Daoy (cell line): Measurements from ENCODE around the gene CASP3. TPM values are rescaled to one million over a fixed set of nuclear protein-coding genes. Genes with fewer than 3 reads are reported as not detected.

Source experiments
- DNase-seq: peaks from one replicate; pipeline ENCODE4 v3.0.0-alpha.2; 2015; ENCODE audit warnings: low read depth
- total RNA-seq: library from RNA; depleted of rRNA; stranded (reverse); fragments of >200 nt; shearing (Covaris generic); gene quantifications from 2 replicates; pipeline ENCODE4 v1.2.3, GENCODE V29; 2014; rRNA removed

The CASP3 gene
- total RNA-seq = 57.3 and 61.4 TPM in 2 replicates

DNA sequence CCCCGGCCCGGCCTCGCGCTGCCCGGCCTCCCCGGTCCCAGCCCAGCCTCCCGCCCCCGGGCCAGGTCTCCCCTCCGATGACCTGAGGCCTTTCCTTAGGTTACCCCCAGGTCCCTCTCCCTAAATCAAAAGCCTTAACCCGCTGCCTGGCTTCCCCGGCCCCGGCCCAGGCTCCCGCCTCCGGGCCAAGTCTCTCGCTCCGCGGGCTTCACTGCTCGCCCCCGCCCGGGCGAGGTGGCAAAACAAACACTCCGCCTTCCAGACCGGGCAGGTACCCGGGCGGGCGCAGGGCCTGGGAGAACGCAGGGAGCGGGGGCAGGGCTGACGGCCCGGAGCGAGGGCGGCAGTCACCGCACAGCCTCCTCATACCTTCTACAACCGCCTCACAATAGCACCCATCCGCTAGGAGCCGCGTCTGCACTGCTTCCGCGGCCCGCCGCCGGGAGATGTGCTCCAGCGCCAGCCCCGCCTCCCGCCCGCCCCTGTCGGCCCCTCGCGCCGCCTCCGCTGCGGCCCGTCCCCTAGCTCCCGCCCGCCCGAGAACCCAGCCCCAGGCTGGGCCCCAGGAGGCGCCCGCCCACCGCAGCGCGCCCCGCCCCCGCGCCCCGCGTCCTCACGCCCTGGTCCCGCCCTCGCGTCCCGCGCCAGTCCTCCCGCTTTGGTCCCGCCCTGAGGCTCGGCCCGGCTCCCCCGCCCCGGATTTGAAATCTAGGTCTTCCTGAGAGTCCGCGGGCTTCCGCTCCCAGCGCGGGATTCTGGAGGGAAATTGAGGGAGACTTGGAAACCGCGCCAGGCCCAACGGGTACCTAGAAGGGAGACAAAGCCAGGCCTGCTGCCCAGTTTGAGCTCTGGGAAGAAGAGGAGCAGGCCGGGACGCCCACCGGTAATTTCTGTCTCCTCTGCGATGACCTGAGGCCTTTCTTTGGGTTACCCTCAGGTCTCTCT is at the start of gene CASP3, which contains the start of gene PRIMPOL:
Gene CASP3 (minus strand): TSS at position 422 of the 945 bp plus-strand sequence. CDS start 10,994 bp downstream, outside the sequence.
Gene PRIMPOL (plus strand): TSS at position 713 of the 945 bp plus-strand sequence. CDS start 7,403 bp downstream, outside the sequence.
- peak; percentile 94 for DNase-seq

DNA sequence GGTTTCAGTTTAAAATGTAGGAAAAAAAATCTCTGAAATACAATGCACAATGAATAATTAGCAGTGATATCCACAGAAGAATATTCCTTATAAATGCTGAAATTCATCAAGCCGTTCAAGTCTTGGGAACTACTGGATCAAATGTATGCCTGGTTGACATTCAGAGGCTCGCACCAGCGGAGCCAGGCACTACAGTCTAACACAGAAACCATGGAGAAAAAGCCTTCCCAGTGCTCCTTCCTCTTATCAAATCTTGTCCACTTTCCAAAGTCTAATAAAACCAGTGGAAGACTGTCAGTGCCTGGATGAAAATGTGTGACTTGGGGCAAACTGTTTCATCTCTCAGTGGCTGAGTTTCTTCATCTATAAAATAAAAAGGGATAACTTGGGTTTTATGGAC is 48.7 kb upstream of the CASP3 start:
- no peak for DNase-seq

DNA sequence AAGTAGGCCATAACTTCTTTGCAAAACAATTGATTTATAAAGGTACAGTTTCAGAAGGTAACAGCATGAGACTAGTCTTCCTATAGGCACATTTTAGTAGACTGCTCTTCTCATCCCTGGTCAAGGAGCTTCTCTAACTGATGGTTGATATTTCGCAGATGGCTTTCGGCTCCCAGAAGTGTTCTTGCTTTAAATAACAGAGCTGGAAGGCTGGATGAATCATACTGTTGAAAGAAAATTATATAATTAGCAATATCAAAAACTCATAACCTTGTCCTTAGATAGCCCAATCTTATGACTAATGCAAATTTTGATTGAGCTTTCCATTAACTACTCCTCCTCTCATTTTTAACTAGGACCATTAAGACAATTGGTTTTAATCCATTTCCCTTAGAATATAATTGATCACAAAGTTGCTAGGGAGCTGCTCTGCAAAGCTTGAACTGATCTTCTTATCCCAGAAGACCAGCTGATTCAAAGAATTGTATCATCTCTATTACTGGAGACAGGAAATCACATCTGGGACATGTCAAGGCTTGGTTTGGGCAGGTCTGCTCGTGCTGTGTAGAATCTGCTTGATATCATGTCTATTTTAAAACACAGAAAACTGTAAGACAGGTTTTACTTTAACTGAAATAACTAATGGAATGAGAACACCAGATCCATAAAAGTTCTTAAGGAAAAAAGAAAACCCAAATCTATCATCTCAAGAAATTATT is 46.1 kb upstream of the CASP3 start:
- no peak for DNase-seq

- DNase-seq = no peak
Measured at GRCh38 chr4:184694412-184694956, 45.2 kb upstream of the CASP3 start.

- no peak for DNase-seq
Measured at GRCh38 chr4:184693056-184693455, 43.8 kb upstream of the CASP3 start.

DNA sequence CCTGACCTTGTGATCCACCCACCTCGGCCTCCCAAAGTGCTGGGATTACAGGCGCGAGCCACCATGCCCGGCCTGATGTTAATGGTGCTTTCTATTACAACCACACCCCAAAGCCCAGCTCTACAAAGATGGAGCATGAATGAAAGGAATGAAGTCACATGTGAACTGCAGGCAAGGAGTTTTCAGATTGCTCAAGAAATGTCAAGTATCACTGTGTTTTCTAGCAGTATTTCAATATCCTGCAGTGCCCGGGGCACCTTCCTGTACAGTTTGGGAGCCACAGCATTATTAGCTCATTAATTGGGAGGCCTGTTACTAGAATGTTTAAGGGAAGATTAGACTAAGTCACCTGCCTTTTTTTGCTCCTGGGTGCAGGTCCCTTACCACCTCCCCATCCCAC is 40.4 kb upstream of the CASP3 start:
- no peak for DNase-seq

GRCh38 chr4:184688447-184688846 is 39.2 kb upstream of the CASP3 start:
- DNase-seq = peak; percentile 86

DNA sequence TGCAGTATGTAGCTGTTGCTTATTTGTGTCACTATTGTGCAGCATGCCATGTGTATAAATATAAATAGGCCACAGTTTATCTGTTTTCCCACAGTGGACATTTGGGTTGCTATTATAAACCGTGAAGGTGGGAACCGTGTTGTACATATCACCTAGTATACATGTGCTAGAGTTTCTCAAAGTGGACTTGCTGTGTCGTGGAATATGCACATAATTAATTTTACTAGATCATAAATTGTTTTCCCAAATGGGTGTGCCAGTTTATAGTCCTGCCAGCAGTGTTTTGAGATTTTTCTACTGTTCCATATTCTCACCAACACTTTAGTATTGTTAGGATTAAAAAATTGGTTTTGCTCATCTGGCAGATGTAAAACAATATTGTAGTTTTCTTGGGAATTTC is 38.8 kb upstream of the CASP3 start:
- no peak for DNase-seq

GRCh38 chr4:184684491-184685189 is 35.4 kb upstream of the CASP3 start:
- DNase-seq = no peak

GRCh38 chr4:184681916-184682315 is 32.7 kb upstream of the CASP3 start:
- DNase-seq = no peak

- DNase-seq = no peak
Measured at GRCh38 chr4:184680698-184681097, 31.5 kb upstream of the CASP3 start.

- DNase-seq = no peak
Measured at GRCh38 chr4:184675821-184676492, 26.7 kb upstream of the CASP3 start.

DNA sequence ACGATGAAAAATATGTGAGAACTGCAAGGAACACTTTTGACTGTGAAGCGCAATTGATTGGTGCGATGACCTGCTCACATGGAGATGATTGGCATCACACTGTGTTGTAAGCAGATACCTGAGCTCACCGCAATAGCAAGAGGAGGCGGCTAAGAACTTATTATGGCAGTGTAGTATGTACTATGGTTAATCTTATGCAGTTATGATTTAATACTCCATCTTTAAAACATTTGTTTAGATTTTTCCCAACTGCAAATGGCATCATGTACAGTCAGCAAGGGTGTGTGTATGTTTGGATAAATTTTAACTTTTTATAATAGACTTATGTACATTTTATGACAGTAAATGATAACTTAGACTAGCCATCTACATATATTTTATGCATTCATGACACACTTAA is 25.8 kb upstream of the CASP3 start:
- DNase-seq = no peak

DNA sequence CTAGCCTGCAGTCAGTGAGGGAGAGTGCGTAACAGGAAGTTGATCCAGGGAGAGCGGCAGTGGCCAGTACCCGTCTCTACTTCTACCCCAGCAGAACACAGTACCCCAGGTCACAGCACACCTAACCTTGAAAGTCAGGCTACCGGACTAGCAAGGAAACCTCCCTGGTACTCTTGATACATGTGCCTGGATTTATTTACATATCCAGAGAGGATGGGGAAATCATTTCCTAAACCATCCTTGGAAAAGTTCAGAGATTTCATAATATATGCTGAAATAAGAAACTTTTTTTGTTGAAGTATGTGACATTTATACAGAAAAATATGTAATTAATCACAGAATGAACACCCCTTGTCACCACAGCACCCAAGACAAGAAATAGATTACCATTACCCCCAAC is 24.8 kb upstream of the CASP3 start:
- DNase-seq = no peak

DNA sequence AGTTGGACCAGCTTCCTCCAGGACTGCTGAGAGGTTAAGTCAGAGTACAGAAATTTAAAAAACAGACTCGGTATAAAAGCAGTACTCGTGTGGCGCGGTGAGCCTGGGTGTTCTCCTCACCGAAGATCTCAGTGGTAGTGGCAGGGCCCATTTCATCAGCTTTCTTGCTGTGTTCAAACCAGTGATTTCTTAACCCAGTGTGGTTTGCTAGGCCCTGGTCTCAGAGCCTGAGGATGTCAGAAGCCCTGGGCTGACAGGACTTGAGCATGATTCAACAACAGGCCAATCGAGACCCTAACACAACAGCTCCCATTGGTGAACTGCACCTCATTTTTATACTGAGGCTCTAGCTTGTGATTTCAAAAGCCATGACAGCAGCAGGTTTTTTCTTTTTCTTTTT is 23.5 kb upstream of the CASP3 start:
- no peak for DNase-seq

- no peak for DNase-seq
Measured at GRCh38 chr4:184671101-184671500, 21.9 kb upstream of the CASP3 start.

DNA sequence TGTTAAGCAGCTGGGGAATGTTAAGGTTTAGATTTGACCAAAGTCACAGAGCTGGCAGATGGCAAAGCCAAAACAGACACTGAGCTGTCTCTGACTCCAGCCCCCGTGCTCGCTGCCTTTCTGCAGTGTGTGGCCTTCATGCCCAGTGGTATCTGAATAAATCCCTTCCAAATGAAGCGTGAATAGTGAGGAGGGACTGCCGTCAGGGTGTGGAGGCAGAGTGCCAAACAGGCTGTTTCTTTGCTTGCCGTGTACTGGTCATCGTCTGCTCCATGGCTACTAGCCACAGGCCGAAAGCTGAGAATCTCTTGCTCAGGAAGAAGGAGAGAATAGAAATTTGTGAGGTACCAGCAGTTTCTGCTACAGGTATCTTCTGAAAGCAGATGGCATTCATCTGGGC is 20.0 kb upstream of the CASP3 start:
- no peak for DNase-seq

GRCh38 chr4:184668511-184669114 is 19.4 kb upstream of the CASP3 start:
- no peak for DNase-seq

DNA sequence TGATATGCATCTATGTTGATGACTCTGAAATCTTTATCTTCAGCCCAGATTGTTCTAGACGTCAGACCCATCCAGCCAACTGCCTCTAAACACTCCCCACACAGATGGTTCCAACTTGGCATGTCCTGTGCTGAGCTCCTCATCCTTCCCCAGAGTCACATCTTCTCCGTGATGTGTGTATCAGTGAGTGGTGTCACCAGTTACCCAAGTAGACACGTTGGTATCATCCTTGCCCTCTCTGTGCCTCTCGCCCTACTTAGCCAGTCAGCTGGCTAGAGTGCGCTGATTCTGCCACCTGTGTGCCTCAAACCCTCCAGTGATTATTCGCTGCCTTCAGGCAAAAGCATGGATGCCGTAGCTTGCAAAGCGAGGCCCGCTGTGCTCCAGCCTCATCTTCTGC is 18.8 kb upstream of the CASP3 start:
- no peak for DNase-seq

GRCh38 chr4:184666670-184667069 is 17.4 kb upstream of the CASP3 start:
- DNase-seq = no peak
